GM12878 (cell line): ENCODE data around the gene PLA2G3.

ENCODE experiments used
- CTCF ChIP-seq, 3 experiments: IDR thresholded peaks in 2 of 3; conservative IDR thresholded peaks in 1 of 3; 2 replicates each; pipeline ENCODE4 v1.5.1; 2011; ENCODE audit warnings: low read depth in 3 of 3, low read length in 3 of 3, mild to moderate bottlenecking in 3 of 3, control low read depth in 2 of 3, moderate library complexity in 2 of 3, inconsistent platforms in 1 of 3, mixed read lengths in 1 of 3; ENCODE audit not compliant: control insufficient read depth in 2 of 3, insufficient read depth in 1 of 3; ENCODE audit errors: extremely low read depth in 1 of 3
- MXI1 ChIP-seq: fragments of 150-350 bp; IDR thresholded peaks from 2 replicates; pipeline ENCODE4 v1.6.1; 2011; ENCODE audit warnings: low read depth, mild to moderate bottlenecking, inconsistent platforms, low read length, improper control_type of control experiment
- MYC ChIP-seq: IDR thresholded peaks from 2 replicates; pipeline ENCODE4 v1.6.1; 2011; ENCODE audit warnings: mild to moderate bottlenecking, low read length, moderate library complexity, inconsistent platforms; ENCODE audit not compliant: insufficient read depth, insufficient replicate concordance, insufficient read length, severe bottlenecking
- SMC3 ChIP-seq: IDR thresholded peaks from 2 replicates; pipeline ENCODE4 v1.6.1; 2011; ENCODE audit warnings: low read length, improper control_type of control experiment, borderline replicate concordance

DNA sequence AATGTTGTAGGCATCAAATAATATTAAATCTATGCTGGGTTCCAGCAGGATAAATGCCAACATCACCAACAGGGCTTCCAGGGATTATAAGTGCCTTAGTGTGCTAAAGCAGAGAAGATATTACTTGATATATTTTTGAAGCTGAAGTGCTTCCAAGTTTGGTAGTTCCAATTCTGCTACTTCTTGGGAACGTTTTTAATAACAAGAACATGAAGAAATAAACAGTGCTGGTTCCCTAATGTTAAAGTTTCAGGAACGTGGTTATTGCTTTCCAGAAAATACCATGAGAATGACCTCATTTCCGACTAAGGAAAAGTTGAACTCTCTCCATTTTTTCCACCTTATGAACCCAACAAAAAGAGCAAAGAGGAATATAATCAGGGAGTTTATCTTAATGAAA is 15.1 kb upstream of the PLA2G3 start:
- TF ChIP-seq SMC3 (no peak), MXI1 (no peak), MYC (no peak), CTCF (IDR thresholded peaks at IDR 0.05 in 2 of 3, conservative IDR thresholded peaks at IDR 0.05 in 1 of 3; ENCODE audit: control insufficient read depth in 2 of 3, extremely low read depth in 1 of 3, insufficient read depth in 1 of 3, low read depth in 3 of 3, low read length in 3 of 3) (no peak)
